ENCODE results near the gene IMPG2. TPM values are rescaled to one million over a fixed set of nuclear protein-coding genes. Genes with fewer than 3 reads are reported as not detected.

IMPG2 gene
- total and polyA plus RNA-seq, 2 donors (not counting 1 experiment from before 2014, with no cell fraction given), result 0.21 to 0.44 TPM

- no peaks in the 10 kb centered on the region for H3K79me2 ChIP-seq (ENCODE audit: control insufficient read depth, insufficient read depth, low read length)
- H3K9ac ChIP-seq (ENCODE audit: low read length), result no peak overlapping the region
- no peaks in the 10 kb centered on the region for H3K9me3 ChIP-seq (ENCODE audit: control extremely low read depth in 1 of 3, control insufficient read depth in 2 of 3, insufficient read depth in 1 of 3, low read length in 2 of 3)
- no peak for DNase-seq
- no peak overlapping the region for H3K4me2 ChIP-seq (replicated peaks; ENCODE audit: low read depth, low read length, poor library complexity, severe bottlenecking)
- no peak overlapping the region for H3K27ac ChIP-seq (ENCODE audit: low read length in 2 of 2)
- Mint-ChIP-seq H3K9me3 (ENCODE audit: insufficient read depth) (no peaks in the 10 kb centered on the region), H3K4me3 (no peak overlapping the region), H3K4me1 (no peaks in the 10 kb centered on the region), H3K27ac (no peak overlapping the region), H3K27me3 (no peaks in the 10 kb centered on the region)
- H2AFZ ChIP-seq (ENCODE audit: insufficient read depth, low read depth, low read length, poor library complexity, severe bottlenecking), result no peak overlapping the region
- H3K36me3 ChIP-seq (replicated peaks in 1 of 2; ENCODE audit: control extremely low read depth in 1 of 2, control insufficient read depth in 1 of 2, extremely low read depth in 1 of 2, insufficient read depth in 2 of 2, low read length in 1 of 2), result no peaks in the 10 kb centered on the region
- H3K27me3 ChIP-seq (replicated peaks in 1 of 4; ENCODE audit: control extremely low read depth in 1 of 4, control insufficient read depth in 3 of 4, insufficient read depth in 4 of 4, low read length in 3 of 4), result no peaks in the 10 kb centered on the region
- no peak for ATAC-seq (ENCODE audit: low read depth)
- POLR2A ChIA-PET, result no interaction called here
- no peak overlapping the region for H3K4me3 ChIP-seq (ENCODE audit: control extremely low read depth in 1 of 5, extremely low read depth in 1 of 5, insufficient read depth in 1 of 5, low read depth in 2 of 5, low read length in 4 of 5)
- no peaks in the 10 kb centered on the region for H4K20me1 ChIP-seq (ENCODE audit: control insufficient read depth, insufficient read depth, low read length, poor library complexity, severe bottlenecking)
- intact Hi-C loops (cut with micrococcal nuclease), result no loop called here
- CTCF ChIA-PET, result no interaction called here
- H3K4me1 ChIP-seq (ENCODE audit: control insufficient read depth in 2 of 2, insufficient read depth in 2 of 2, low read length in 2 of 2), result no peaks in the 10 kb centered on the region
- TF ChIP-seq CTCF (IDR thresholded peaks at IDR 0.05), result no peak
- TF ChIP-seq EZH2 (IDR thresholded peaks at IDR 0.05; ENCODE audit: borderline replicate concordance, insufficient read depth, low read depth, low read length, poor library complexity, severe bottlenecking), result no peak
- WGBS (ENCODE audit: insufficient coverage), result no CpG with 5 or more reads among the region's 2 CpGs
Observed at GRCh38 chr3:101273608-101274007, 46.8 kb downstream of the IMPG2 start.

- POLR2A ChIA-PET, result no interaction called here
- H3K4me1 ChIP-seq (ENCODE audit: control insufficient read depth in 2 of 2, insufficient read depth in 2 of 2, low read length in 2 of 2), result no peaks in the 10 kb centered on the region
- H3K27me3 Mint-ChIP-seq, result no peaks in the 10 kb centered on the region
- TF ChIP-seq CTCF (IDR thresholded peaks at IDR 0.05), result no peak
- TF ChIP-seq EZH2 (IDR thresholded peaks at IDR 0.05; ENCODE audit: borderline replicate concordance, insufficient read depth, low read depth, low read length, poor library complexity, severe bottlenecking), result no peak
- H3K27ac ChIP-seq (ENCODE audit: low read length in 2 of 2), result no peak overlapping the region
- H2AFZ ChIP-seq (ENCODE audit: insufficient read depth, low read depth, low read length, poor library complexity, severe bottlenecking), result no peak overlapping the region
- CTCF ChIA-PET, result no interaction called here
- ATAC-seq (ENCODE audit: low read depth) (no peak), DNase-seq (no peak)
- no peaks in the 10 kb centered on the region for H3K9me3 ChIP-seq (ENCODE audit: control extremely low read depth in 1 of 3, control insufficient read depth in 2 of 3, insufficient read depth in 1 of 3, low read length in 2 of 3)
- H3K4me1 Mint-ChIP-seq, result no peaks in the 10 kb centered on the region
- no peaks in the 10 kb centered on the region for H3K79me2 ChIP-seq (ENCODE audit: control insufficient read depth, insufficient read depth, low read length)
- H3K4me2 ChIP-seq (replicated peaks; ENCODE audit: low read depth, low read length, poor library complexity, severe bottlenecking), result no peak overlapping the region
- no peak overlapping the region for H3K9ac ChIP-seq (ENCODE audit: low read length)
- no peak overlapping the region for H3K27ac Mint-ChIP-seq
- H3K4me3 ChIP-seq (ENCODE audit: control extremely low read depth in 1 of 5, extremely low read depth in 1 of 5, insufficient read depth in 1 of 5, low read depth in 2 of 5, low read length in 4 of 5), result no peak overlapping the region
- H3K9me3 Mint-ChIP-seq (ENCODE audit: insufficient read depth), result no peaks in the 10 kb centered on the region
- H4K20me1 ChIP-seq (ENCODE audit: control insufficient read depth, insufficient read depth, low read length, poor library complexity, severe bottlenecking), result no peaks in the 10 kb centered on the region
- intact Hi-C loops (cut with micrococcal nuclease), result no loop called here
- H3K4me3 Mint-ChIP-seq, result no peak overlapping the region
- no peaks in the 10 kb centered on the region for H3K27me3 ChIP-seq (replicated peaks in 1 of 4; ENCODE audit: control extremely low read depth in 1 of 4, control insufficient read depth in 3 of 4, insufficient read depth in 4 of 4, low read length in 3 of 4)
- no peaks in the 10 kb centered on the region for H3K36me3 ChIP-seq (replicated peaks in 1 of 2; ENCODE audit: control extremely low read depth in 1 of 2, control insufficient read depth in 1 of 2, extremely low read depth in 1 of 2, insufficient read depth in 2 of 2, low read length in 1 of 2)
Observed at GRCh38 chr3:101273156-101273555, 47.2 kb downstream of the IMPG2 start.
